Hindlimb muscle (tissue), 1 donor: ENCODE measurements around the gene UCK2. TPM values are rescaled to one million over a fixed set of nuclear protein-coding genes. Genes with fewer than 3 reads are reported as not detected.
A peak's percentile ranks its signal among the peaks of the same experiment; 100 is the strongest.
"Not testable (repeated sequence)": the region's sequence is repeated elsewhere in the genome, so short reads cannot be mapped to it uniquely, and the experiment has no call there.

Experiments used
- DNase-seq: peaks from one replicate; pipeline ENCODE4 v3.0.0-alpha.2; 2013
- polyA plus RNA-seq: library from polyadenylated mRNA; unstranded; fragments of 120-200 nt; gene quantifications from one replicate; pipeline ENCODE4 v1.2.1, GENCODE V29; 2013; ENCODE audit not compliant: insufficient read length

Gene UCK2
- polyA plus RNA-seq, result 16.5 TPM

- peak; percentile 74 for DNase-seq
These were observed at the start of gene UCK2 for GRCh38 chr1:165827268-165828102. UCK2 (plus strand) TSS chr1:165827614; CDS start chr1:165827834, 220 bp downstream.

GRCh38 chr1:165778197-165778596, 49.2 kb upstream of the UCK2 start:
- not testable (repeated sequence) for DNase-seq

DNA sequence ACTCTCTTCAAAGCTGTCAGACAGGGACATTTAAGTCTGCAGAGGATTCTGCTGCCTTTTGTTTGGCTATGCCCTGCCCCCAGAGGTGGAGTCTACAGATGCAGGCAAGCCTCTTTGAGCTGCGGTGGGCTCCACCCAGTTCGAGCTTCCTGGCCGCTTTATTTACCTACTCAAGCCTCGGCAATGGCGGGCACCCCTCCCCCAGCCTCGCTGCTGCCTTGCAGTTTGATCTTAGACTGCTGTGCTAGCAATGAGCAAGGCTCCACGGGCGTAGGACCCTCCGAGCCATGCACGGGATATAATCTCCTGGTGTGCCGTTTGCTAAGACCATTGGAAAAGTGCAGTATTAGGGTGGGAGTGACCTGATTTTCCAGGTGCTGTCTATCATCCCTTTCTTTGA, 43.9 kb upstream of the UCK2 start:
- not testable (repeated sequence) for DNase-seq

GRCh38 chr1:165787741-165788140, 39.7 kb upstream of the UCK2 start:
- no peak for DNase-seq

- DNase-seq, result no peak
These were observed 33.5 kb upstream of the UCK2 start for GRCh38 chr1:165793951-165794350.

DNA sequence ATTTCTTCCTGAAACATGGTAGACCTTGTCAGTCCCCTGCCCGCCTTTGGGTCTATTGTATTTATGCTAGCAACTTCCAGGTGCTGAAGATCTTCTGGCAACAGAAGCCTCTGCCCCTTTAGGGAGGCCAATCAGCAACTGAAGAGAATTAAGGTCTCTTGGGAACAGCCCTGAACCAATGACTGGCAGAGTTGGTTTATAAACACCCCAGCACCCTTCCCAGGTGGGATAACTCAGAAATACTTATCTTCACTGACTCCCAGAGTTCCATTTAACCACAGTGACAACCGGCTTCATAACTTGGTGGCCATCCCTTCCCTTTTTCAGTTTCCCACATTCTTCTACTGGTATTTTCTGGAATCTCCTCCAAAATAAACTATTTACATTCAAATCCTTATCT, 31.5 kb upstream of the UCK2 start:
- no peak for DNase-seq

DNA sequence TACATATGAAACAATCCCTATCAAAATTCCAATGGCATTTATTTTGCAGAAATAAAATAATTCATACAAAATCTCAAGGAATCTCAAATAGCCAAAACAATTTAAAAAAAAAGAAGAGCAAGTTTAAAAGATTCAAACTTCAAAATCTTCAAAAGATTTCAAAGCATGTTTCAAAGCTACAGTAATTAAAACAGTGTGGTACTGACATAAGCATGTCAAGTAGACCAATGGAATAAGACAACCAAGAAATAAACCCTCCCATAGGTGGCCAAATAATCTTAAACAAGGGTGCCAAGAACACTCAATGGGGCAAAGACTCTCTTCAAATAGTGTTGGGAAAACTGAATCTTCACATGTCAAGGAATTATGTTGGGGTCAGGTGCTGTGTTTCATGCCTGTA, 28.0 kb upstream of the UCK2 start:
- no peak for DNase-seq

DNA sequence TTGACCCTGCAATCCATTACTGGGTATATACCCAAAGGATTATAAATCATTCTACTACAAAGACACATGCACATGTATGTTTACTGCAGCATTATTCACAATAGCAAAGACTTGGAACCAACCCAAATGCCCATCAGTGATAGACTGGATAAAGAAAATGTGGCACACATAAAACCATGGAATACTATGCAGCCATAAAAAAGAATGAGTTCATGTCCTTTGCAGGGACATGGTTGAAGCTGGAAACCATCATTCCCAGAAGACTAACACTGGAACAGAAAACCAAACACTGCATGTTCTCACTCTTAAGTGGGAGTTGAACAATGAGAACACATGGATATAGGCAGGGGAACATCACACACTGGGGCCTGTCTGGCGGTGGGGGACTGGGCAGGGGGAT, 22.9 kb upstream of the UCK2 start:
- DNase-seq, result not testable (repeated sequence)

GRCh38 chr1:165807613-165808012, 19.8 kb upstream of the UCK2 start:
- no peak for DNase-seq

GRCh38 chr1:165815725-165816124, 11.7 kb upstream of the UCK2 start:
- DNase-seq, result no peak

GRCh38 chr1:165816157-165816556, 11.3 kb upstream of the UCK2 start:
- DNase-seq, result no peak

DNA sequence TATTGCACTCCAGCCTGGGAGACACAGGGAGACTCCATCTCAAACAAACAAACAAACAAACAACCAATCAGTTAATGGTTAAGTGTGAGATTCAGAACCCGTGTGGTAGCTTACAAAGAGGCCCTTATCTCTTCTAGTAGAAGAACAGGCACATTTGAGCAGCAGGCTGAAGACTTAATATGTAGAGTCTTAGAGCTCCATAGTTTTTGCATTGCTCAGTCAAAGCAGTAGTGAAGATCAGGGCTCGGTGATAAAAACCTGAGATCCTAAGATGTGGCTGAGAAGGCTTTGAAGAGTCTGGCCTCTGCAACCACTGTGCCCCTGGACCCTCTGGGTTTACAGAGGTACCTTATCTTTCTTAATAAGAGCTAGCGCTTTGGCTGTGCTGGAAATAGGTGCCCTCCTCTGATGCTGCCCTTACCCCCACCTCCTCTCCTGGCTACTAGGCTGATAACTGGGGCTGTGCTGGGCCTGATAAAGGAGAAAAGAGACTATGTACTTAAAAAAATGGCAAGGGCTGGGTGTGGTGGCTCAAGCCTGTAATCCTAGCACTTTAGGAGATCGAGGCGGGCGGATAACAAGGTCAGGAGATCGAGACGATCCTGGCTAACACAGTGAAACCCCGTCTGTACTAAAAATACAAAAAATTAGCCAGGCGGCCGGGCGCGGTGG, 10.5 kb upstream of the UCK2 start:
- no peak for DNase-seq

DNA sequence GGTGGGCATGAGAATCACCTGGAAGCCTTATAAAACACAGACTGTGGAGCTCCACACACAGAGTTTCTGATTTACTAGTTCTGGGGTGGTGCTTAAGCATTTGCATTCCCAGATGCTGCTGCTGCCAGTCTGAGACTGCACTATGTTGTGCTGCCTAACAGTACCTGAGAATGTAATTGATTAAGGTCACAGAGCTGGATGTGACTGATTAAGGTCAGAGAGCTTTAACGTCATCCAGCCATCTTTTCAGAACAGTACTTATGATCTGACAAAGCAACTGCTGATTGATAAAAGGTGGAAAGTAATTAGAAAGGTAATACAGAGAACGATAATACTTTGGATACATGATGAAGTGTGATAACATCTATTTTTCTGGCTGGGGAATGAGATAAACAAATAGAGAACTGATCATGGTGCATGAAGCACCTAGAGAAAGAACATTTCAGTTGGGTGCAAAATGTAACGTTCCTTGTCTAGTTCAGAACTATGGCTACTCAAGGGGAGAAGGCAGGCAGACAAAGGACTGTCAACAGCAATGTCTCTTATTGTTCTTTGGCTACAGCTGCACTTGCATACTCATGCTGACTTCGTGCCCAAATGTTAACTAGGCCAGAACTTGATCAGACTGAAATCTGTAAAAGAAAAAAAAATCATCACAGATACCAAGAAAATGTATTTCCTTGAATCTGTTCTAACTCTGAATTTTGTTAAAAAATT, 3.7 kb upstream of the UCK2 start:
- no peak for DNase-seq

DNA sequence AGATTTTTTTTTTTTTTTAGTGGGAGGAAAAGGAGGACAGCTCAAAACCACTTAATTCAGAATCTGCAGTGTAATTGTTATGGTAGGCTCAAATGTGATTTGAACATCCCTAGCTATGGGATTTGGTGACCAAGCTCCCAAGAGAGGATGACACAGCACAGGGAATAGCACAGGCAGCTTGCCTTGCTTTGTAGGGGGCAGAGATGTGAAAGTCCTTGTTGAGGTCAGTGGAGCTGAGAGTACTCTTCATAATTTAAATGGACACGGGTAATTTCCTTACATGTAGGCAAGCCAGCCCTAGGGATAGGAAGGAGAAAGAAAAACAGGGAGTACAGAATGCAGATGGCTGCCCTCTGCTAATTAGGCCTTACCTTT, 3.2 kb upstream of the UCK2 start:
- no peak for DNase-seq

- DNase-seq, result peak; percentile 56
These were observed 698 bp upstream of the UCK2 start for GRCh38 chr1:165826565-165827267.

DNA sequence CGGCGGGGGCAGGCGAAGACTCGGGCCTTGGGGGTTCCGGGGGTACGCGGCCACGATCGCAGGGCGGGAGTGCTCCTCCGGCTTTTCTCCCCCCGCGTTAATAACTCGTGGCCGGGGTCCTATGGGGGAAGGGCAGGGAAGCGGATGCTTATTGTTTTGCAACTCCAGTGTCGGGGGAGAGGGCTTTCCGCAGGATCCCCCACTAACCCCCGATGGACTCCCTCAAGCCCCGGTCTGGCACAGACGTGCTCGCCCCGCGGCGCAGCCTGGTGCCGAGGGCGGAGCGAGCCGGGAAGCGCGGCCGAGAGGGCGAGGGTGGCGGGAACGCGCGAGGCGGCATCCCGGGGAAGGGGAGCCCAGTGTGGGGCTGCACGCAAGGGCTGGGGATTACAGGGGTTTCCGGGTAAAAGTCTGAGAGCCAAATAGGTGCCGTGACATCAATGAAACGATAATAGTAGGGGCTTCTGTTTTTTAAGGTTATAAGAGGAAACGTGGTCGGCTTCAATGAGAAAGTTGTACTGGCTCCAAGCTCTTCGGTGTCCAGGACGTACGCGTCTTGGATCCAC, 772 bp downstream of the UCK2 start:
- DNase-seq, result peak; percentile 54

DNA sequence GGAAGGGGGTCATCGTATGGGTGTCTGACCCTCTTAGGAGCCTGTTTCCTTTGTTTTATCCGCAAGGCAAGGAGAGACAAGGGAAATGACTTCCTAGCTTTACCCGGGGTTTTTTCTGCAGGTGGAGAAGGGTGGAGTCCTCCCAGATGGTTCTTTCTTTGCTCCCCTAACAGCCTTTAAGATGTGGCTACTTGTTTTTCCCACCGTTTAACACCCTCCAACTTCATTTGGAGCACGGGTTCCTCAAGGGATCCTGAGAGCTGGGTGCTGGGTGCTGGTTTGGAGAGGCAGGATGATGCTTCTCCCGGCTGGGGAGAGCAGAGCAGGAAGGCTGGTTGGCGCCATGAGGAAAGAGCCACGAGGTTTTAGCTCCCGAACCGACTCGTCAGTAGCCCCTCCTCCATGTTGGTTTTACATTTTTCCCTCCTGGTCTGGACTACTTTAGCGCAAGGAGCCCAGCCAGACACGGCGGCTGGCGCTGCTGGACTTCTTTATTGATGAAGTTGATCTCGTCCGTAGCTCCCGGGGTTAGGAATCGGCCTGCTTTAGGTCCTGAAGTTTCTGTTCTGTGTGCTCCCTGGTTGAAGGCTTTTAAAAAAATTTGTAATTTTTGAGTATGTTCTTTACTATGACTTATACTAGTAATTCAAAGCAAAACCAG, 1.4 kb downstream of the UCK2 start:
- DNase-seq, result peak; percentile 59

GRCh38 chr1:165829888-165830287, 2.5 kb downstream of the UCK2 start:
- no peak for DNase-seq

DNA sequence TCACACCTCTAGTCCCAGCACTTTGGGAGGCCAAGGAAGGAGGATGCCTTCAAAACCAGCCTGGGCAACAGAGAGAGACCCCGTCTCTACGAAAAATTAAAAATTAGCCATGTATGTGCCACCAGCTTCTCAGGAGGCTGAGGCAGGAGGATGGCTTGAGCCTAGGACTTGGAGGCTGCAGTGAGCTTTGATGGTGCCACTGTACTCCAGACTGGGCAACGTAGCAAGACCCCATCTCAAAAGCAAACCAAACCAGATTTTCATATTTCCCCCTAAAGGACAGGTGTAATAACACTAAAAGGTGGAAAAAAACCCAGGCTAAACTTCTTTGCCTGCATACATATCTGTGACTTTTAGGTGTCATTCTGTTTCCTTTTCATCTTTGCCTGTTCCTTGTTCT, 3.7 kb downstream of the UCK2 start:
- no peak for DNase-seq

DNA sequence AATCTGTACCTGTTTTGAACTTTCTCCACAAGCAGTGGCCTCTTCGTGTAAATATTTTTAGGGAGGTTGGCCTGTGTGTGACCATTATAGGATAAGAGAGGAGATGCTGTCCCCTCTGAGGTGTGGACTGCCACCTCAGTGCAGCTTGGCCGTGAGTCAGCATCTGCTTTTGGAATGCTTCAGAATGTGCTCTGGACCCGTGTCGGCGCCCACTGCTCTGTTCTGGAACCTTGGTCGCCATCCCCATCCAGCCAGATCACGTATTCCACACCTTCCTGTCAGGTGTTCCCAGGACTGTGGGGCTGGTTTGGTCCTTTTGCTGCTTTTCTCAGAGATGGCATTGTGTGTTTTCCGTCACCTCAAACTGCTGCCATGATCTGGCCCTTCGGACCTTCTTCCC, 5.5 kb downstream of the UCK2 start:
- DNase-seq, result no peak

DNA sequence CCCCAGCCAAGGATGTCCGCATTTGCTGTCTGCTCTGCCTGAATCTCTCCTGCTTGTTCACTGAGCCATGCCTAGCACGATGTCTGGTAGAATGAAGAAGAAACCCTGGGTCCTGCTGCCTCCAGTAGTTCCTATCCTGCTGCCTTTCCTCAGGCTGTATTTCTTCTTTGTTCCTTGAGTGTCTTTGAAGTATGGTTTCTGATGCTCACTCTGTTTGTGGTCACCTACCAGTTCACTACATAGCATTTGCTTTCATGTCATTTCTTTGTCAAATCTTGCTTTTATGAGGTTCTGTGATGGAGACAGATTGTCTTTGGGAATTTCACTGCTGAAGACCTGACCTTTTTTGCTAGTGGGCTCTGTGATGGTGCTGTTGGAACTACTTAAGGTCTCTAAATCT, 5.9 kb downstream of the UCK2 start:
- no peak for DNase-seq

GRCh38 chr1:165834229-165834628, 6.8 kb downstream of the UCK2 start:
- no peak for DNase-seq
